Panc1 (cell line): ENCODE measurements around the gene AGAP2. TPM values are rescaled to one million over a fixed set of nuclear protein-coding genes. Genes with fewer than 3 reads are reported as not detected.

ENCODE experiments used
- ATAC-seq: fragments of 200-7000 bp; cut with Tn5 transposase; 2 replicates; pipeline ENCODE4 v1.9.1; 2020; ENCODE audit warnings: mild to moderate bottlenecking, moderate library complexity
- BruUV-seq: library from RNA; stranded (reverse); fragments of 400-500 nt; replicated peaks from 2 replicates; lab custom pipeline; 2021; lab: Mats Ljungman, UMichigan
- CTCF ChIA-PET: fragments of 300-600 bp; sonication (Branson Sonifier 250); formaldehyde crosslinking; loops from one replicate; lab custom pipeline; 2022; ENCODE audit warnings: antibody characterized with exemption; lab: Charles Lee
- POLR2A ChIA-PET: fragments of 300-600 bp; sonication (Branson Sonifier 250); formaldehyde crosslinking; loops from one replicate; lab custom pipeline; 2022; ENCODE audit warnings: antibody characterized with exemption; lab: Charles Lee
- DNase-seq: peaks from one replicate; pipeline ENCODE4 v3.0.0-alpha.2; 2010; ENCODE audit warnings: low read depth, low spot score
- H3K27ac ChIP-seq: 2 replicates; pipeline ENCODE4 v1.5.1; 2011; ENCODE audit warnings: mild to moderate bottlenecking, low read length, inconsistent platforms
- H3K27me3 ChIP-seq: fragments of 200-500 bp; sonication (Bioruptor generic); 2 replicates; pipeline ENCODE4 v1.6.0; 2014; ENCODE audit warnings: low read length, inconsistent platforms; ENCODE audit not compliant: control insufficient read depth, insufficient read depth
- H3K36me3 ChIP-seq: fragments of 200-500 bp; sonication (Bioruptor generic); 2 replicates; pipeline ENCODE4 v1.5.1; 2014; ENCODE audit warnings: inconsistent platforms, mild to moderate bottlenecking, low read length, moderate library complexity; ENCODE audit not compliant: control insufficient read depth, insufficient read depth
- H3K4me1 ChIP-seq: 2 replicates; pipeline ENCODE4 v1.5.1; 2011; ENCODE audit warnings: inconsistent platforms, mild to moderate bottlenecking, low read length, moderate library complexity; ENCODE audit not compliant: control insufficient read depth, insufficient read depth
- H3K4me3 ChIP-seq, 2 experiments: 2 replicates each; pipeline ENCODE4 v1.5.1; 2011 to 2012; ENCODE audit warnings: low read depth in 2 of 2, low read length in 2 of 2, mild to moderate bottlenecking in 2 of 2, inconsistent platforms in 1 of 2, moderate library complexity in 1 of 2
- H3K9me3 ChIP-seq: fragments of 200-500 bp; sonication (Bioruptor generic); 2 replicates; pipeline ENCODE4 v1.5.1; 2014; ENCODE audit warnings: low read depth, mild to moderate bottlenecking, inconsistent platforms, low read length, moderate library complexity; ENCODE audit not compliant: control insufficient read depth, insufficient read depth
- CTCF ChIP-seq: fragments of 450-650 bp; IDR thresholded peaks from 2 replicates; pipeline ENCODE4 v1.5.1; 2017; ENCODE audit warnings: mild to moderate bottlenecking
- POLR2AphosphoS5 ChIP-seq: IDR thresholded peaks from 2 replicates; pipeline ENCODE4 v1.6.1; 2012; ENCODE audit warnings: mild to moderate bottlenecking, low read depth, low read length, moderate library complexity
- REST ChIP-seq, 2 experiments: IDR thresholded peaks; 2 replicates each; pipeline ENCODE4 v1.6.1; 2011 to 2012; ENCODE audit warnings: low read depth in 2 of 2, control low read depth in 1 of 2, low read length in 1 of 2, mild to moderate bottlenecking in 1 of 2, moderate library complexity in 1 of 2; ENCODE audit not compliant: insufficient read depth in 1 of 2
- TCF7L2 ChIP-seq: IDR thresholded peaks from 2 replicates; pipeline ENCODE4 v1.6.1; 2011; ENCODE audit warnings: mild to moderate bottlenecking, low read depth, low read length, inconsistent platforms
- in situ Hi-C: cut with HindIII; loops from 2 replicates; pipeline ENCODE4 v1.10.0; 2016; ENCODE audit warnings: low sequenced_read_pairs, low pct_unique_long_range_greater_than_20kb
- intact Hi-C: fragments of 100-400 bp; cut with micrococcal nuclease; formaldehyde crosslinking; loops from one replicate; pipeline ENCODE4 v1.10.0; 2022; ENCODE audit not compliant: unreplicated experiment
- total RNA-seq: library from RNA; stranded (reverse); gene quantifications from one replicate; pipeline ENCODE4 v1.2.1, GENCODE V29; 2021; ENCODE audit not compliant: unreplicated experiment

The AGAP2 gene
- total RNA-seq, 1 experiment from 2014 or later, result 0.49 TPM

- no TSS peak for BruUV-seq
- no peaks in the 10 kb centered on the region for H3K36me3 ChIP-seq
- intact Hi-C loops (no loop called here), in situ Hi-C loops (no loop called here)
- ChIA-PET POLR2A (no interaction called here), CTCF (interaction anchor here (0.9 to 2.0 kb wide), 4 partner anchors 8 to 101 kb away, joined by 4 to 12 read pairs (median 8); no protein-coding TSS in a partner anchor)
- no peaks in the 10 kb centered on the region for H3K27me3 ChIP-seq
- TF ChIP-seq REST (IDR thresholded peaks at IDR 0.05; ENCODE audit: insufficient read depth in 1 of 2, low read depth in 2 of 2, low read length in 1 of 2) (peak; percentile 75 to 92), POLR2AphosphoS5 (no peak), CTCF (no peak), TCF7L2 (no peak)
- DNase-seq (no peak), ATAC-seq (peak; percentile 39)
- H3K9me3 ChIP-seq, result no peaks in the 10 kb centered on the region
- H3K4me3 ChIP-seq, result peak overlapping the region; percentile 93
- peaks cover 4% of the 10 kb centered on the region; the same call in 1 of the 2 replicates for H3K4me1 ChIP-seq
- H3K27ac ChIP-seq, result peak overlapping the region; percentile 79
Observed at GRCh38 chr12:57726884-57727757, 11.4 kb downstream of the AGAP2 start.

- intact Hi-C loops, result no loop called here
Observed at GRCh38 chr12:57726151-57726883, 12.2 kb downstream of the AGAP2 start.

More at GRCh38 chr12:57726151-57726883, 12.2 kb downstream of the AGAP2 start:
- H3K4me1 ChIP-seq, result peaks cover 4% of the 10 kb centered on the region; the same call in 1 of the 2 replicates
- ChIA-PET CTCF (interaction anchor here (0.6 to 2.0 kb wide), 7 partner anchors 9 to 101 kb away, joined by 3 to 12 read pairs (median 5); partner anchors contain the start of genes B4GALNT1 and TSPAN31), POLR2A (interaction anchor here (0.6 kb wide), 1 partner anchor 82 kb away, joined by 4 read pairs; no protein-coding TSS in a partner anchor)
- H3K9me3 ChIP-seq, result no peaks in the 10 kb centered on the region
- no peaks in the 10 kb centered on the region for H3K27me3 ChIP-seq
- in situ Hi-C loops, result no loop called here
- ATAC-seq (peak; percentile 95), DNase-seq (no peak)
- no peaks in the 10 kb centered on the region for H3K36me3 ChIP-seq
- BruUV-seq, result no TSS peak
- H3K4me3 ChIP-seq, result peak overlapping the region; percentile 93
- H3K27ac ChIP-seq, result peak overlapping the region; percentile 82
- TF ChIP-seq CTCF, result peak; percentile 96
- TF ChIP-seq REST (IDR thresholded peaks at IDR 0.05; ENCODE audit: insufficient read depth in 1 of 2, low read depth in 2 of 2, low read length in 1 of 2), result no peak
- 0 out of 2 replicates have a peak, but pooled peaks have one; percentile 17 for TF ChIP-seq POLR2AphosphoS5
